NCI-H1105 (cell line): ENCODE results near the gene RCC1.
"Not testable (repeated sequence)": the region's sequence is repeated elsewhere in the genome, so short reads cannot be mapped to it uniquely, and the experiment has no call there.

ENCODE experiments used
- DNase-seq: peaks from one replicate; lab custom pipeline; 2025; lab: John Stamatoyannopoulos, UW

RCC1 gene

GRCh38 chr1:28551381-28551780 is 45.5 kb downstream of the RCC1 start:
- DNase-seq = no peak

GRCh38 chr1:28552758-28553663 is 47.2 kb downstream of the RCC1 start, which contains the start of gene TRNAU1AP:
TRNAU1AP (plus strand) TSS chr1:28553085; CDS start chr1:28553111, 26 bp downstream.
- DNase-seq = peak; percentile 99

- no peak for DNase-seq
Observed at GRCh38 chr1:28560886-28561285, 55.0 kb downstream of the RCC1 start.

GRCh38 chr1:28564310-28564709 is 58.5 kb downstream of the RCC1 start:
- no peak for DNase-seq

DNA sequence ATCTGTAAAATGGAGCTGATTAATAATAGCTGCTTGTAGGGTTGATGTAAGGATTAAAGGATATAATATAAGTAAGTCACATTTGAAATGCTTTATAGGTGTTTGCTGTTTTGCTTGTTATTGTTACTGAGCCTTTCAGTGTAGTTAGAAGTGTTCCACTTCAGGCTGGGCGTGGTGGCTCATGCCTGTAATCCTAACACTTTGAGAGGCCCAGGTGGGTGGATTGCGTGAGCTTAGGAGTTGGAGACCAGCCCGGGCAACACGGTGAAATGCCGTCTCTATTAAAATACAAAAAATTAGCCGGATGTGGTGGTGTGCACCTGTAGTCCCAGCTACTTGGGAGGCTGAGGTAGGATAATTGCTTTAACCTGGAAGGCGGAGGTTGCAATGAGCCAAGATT is 59.2 kb downstream of the RCC1 start:
- DNase-seq = no peak

- DNase-seq = no peak
Observed at GRCh38 chr1:28565726-28566125, 59.9 kb downstream of the RCC1 start.

DNA sequence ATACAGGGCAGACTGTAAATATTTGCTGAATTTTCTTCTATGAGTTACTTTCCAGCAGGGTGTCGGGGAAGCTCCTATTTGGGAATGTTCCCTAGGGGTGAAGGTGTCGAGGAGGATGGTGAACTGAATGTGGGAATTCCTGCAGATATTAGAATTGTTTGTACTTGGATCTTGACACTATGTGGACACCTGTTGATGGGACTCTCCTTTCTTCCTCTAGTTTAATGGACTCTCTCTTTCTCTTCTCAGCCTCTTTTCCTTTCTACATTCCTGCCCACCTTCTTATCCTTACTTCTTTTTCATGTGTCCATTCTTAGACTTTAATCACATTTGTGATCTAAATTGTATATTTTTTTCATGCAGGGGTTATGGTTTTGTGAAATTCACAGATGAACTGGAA is 61.1 kb downstream of the RCC1 start:
- no peak for DNase-seq

GRCh38 chr1:28571911-28572310 is 66.1 kb downstream of the RCC1 start:
- no peak for DNase-seq

GRCh38 chr1:28572891-28573290 is 67.0 kb downstream of the RCC1 start:
- DNase-seq = not testable (repeated sequence)

GRCh38 chr1:28573564-28573963 is 67.7 kb downstream of the RCC1 start:
- no peak for DNase-seq

DNA sequence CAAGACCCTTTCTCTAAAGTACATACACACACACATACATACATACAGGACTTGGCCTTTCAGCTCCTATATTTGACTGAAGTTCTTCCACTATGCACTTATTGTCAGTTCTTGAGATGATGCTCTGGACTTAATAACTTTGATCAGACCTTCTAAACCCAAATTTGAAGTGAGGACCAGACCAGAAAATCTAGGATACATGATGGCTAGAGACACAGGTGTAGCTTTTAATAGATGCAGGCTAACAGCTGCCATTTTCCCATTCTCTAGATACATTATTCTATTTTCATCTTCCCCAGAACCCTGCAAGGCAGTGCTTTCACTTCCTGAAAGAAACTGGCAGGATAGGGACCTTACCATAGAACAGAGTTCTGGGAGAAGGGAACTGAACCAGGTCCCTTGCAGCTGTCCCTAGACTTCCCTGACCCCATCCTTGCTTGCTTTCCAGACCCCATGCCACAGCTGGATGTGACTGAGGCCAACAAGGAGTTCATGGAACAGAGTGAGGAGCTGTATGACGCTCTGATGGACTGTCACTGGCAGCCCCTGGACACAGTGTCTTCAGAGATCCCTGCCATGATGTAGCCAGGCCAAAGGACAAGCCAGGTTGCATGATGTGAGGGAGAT is 71.3 kb downstream of the RCC1 start:
- DNase-seq = no peak

- DNase-seq = no peak
Observed at GRCh38 chr1:28577738-28578536, 72.1 kb downstream of the RCC1 start.

DNA sequence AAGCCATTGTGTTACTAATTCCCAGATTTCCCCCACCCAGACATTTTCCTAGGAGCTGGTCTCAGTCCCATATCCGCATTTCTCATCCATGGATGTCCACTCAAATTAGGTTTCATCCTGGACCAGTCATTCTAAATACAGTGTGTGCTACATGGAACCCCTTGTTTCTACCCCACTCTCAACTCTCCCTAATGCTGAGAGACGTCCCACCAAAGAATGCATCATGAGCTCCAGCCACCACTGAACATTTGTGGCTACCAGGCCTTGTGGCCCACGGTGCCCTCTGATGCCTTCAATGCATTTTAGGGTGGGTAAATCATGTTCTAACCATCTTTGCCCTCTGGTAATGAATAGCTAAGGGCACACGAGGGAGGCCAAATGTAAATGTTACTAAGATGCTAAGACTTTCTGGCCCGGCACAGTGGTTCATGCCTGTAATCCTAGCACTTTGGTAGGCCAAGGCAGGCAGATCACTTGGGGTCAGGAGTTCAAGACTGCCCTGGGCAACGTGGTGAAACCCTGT is 72.9 kb downstream of the RCC1 start:
- no peak for DNase-seq

GRCh38 chr1:28579401-28579800 is 73.6 kb downstream of the RCC1 start:
- DNase-seq = no peak

GRCh38 chr1:28580722-28581530 is 75.1 kb downstream of the RCC1 start:
- DNase-seq = peak; percentile 67

DNA sequence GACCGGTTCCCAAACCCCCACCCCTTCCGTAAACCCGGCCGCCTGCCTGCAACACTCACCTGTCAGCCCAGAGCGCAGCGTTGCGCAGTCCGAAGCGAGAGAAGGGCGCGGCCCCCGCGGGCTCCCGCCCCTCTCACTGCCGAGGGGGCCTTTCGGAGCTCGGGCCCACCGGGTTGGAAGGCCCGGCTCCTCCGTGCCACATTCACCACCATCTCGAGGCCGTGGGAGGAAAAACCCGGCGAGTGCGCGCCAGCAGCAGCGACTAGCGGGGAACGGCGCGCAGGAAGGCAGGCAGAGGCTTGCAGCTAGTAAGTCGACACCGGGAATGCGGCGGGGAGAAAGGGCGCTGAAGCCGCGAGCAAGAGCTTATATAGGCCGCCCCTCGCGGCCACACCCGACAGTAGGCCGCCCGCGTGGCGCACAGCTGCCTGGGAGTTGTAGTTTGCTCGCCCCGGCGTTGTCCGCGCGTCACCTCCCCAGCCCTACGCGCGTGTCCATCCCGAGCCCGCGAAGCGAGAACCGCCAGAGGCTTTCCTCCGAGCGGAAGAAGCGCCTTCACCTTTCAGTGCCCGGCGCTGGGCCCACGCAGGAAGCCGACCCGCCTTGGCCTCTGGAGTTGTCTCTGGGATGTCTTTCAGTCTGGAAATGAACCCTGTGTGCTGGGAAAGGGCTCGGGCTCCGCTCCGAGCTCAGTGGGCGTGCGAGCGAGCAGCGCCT is 75.8 kb downstream of the RCC1 start:
- DNase-seq = peak; percentile 96

DNA sequence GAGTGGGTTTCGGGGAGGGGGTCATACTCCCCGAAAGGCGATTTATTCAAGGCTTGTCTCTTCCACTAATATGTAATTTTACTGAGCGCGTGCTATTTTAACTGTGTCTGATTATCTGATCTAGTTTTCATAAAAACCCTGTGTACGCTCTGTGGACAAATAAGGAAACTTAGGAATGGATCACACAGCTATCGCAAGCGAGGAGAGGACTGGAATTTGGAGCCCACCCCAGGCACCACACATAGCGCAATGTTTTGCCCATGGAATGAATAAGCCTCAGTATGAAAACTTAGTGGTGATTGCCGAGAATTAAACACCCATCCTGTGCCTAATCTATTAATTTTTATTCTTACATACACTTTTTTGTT is 76.4 kb downstream of the RCC1 start:
- no peak for DNase-seq

DNA sequence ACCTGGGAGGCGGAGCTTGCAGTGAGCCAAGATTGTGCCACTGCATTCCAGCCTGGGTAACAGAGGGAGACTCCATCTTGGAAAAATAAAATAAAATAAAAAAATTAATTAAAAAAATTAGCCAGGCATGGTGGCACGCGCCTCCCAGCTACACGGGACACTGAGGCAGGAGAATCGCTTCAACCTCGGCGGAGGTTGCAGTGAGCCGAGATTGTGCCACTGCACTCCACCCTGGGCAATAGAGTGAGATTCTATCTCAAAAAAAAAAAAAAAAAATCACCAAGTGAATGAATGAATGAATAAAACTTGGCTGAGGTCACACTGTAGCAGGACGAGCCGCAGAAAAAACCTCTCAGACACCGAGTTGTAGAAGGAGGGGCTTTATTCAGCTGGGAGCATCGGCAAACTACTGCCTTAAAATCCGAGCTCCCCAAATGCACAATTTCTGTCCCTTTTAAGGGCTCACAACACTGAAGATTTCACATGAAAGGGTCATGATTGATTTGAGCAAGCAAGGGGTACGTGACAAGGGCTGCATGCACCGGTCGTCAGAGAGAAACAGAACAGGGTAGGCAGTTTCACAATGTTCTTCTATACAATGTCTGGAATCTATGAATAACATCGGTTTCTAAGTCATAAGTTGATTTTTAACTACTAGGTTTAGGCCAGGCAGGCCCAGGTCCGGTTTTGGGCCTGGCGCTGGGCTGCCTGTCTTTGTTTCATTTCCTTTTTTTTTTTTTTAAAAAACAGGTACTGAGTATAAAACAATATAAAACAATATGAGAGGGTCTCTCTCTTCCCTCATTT is 80.9 kb downstream of the RCC1 start:
- DNase-seq = not testable (repeated sequence)
